ENCODE measurements around the gene ABRAXAS1.
"Not testable (repeated sequence)": the region's sequence is repeated elsewhere in the genome, so short reads cannot be mapped to it uniquely, and the experiment has no call there.

DNA sequence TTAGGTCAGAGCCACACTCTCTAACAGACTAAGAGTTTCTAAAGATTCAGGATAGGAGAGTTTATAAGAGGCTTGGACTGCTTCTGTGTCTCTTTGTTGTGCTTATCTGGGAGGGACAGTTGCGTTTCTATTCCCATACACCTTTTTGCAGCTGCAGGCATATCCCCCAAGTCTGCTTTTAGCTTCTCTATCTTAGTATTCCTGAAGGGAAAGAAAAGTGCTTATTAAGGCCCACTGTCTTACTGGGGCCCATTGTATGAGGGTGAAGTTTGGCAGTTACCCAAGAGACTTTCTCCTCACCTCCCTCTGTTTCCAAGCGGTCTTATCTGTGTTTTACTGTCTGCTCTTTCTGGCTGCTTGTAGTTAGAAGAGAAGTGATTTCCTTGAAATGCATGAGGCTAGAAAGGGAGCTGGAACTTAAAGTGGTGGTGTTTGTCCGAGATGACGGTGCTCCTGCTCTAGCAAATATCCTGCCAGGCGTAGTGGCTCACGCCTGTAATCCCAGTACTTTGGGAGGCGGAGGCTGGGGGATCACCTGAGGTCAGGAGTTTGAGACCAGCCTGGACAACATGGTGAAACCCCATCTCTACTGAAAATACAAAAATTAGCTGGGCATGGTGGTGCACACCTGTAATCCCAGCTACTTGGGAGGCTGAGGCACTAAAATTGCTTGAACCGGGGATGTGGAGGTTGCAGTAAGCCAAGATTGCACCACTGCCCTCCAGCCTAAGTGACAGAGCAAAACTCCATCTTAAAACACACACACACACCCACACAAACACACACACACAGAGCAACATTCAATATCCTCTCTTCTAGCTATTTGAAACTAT, 11.4 kb upstream of the ABRAXAS1 start:
- TF ChIP-seq, protein P1, sequence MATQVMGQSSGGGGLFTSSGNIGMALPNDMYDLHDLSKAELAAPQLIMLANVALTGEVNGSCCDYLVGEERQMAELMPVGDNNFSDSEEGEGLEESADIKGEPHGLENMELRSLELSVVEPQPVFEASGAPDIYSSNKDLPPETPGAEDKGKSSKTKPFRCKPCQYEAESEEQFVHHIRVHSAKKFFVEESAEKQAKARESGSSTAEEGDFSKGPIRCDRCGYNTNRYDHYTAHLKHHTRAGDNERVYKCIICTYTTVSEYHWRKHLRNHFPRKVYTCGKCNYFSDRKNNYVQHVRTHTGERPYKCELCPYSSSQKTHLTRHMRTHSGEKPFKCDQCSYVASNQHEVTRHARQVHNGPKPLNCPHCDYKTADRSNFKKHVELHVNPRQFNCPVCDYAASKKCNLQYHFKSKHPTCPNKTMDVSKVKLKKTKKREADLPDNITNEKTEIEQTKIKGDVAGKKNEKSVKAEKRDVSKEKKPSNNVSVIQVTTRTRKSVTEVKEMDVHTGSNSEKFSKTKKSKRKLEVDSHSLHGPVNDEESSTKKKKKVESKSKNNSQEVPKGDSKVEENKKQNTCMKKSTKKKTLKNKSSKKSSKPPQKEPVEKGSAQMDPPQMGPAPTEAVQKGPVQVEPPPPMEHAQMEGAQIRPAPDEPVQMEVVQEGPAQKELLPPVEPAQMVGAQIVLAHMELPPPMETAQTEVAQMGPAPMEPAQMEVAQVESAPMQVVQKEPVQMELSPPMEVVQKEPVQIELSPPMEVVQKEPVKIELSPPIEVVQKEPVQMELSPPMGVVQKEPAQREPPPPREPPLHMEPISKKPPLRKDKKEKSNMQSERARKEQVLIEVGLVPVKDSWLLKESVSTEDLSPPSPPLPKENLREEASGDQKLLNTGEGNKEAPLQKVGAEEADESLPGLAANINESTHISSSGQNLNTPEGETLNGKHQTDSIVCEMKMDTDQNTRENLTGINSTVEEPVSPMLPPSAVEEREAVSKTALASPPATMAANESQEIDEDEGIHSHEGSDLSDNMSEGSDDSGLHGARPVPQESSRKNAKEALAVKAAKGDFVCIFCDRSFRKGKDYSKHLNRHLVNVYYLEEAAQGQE (IDR thresholded peaks at IDR 0.05; ENCODE audit: low read depth, low read length) = not testable (repeated sequence)
- TF ChIP-seq, protein P2, sequence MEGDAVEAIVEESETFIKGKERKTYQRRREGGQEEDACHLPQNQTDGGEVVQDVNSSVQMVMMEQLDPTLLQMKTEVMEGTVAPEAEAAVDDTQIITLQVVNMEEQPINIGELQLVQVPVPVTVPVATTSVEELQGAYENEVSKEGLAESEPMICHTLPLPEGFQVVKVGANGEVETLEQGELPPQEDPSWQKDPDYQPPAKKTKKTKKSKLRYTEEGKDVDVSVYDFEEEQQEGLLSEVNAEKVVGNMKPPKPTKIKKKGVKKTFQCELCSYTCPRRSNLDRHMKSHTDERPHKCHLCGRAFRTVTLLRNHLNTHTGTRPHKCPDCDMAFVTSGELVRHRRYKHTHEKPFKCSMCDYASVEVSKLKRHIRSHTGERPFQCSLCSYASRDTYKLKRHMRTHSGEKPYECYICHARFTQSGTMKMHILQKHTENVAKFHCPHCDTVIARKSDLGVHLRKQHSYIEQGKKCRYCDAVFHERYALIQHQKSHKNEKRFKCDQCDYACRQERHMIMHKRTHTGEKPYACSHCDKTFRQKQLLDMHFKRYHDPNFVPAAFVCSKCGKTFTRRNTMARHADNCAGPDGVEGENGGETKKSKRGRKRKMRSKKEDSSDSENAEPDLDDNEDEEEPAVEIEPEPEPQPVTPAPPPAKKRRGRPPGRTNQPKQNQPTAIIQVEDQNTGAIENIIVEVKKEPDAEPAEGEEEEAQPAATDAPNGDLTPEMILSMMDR (IDR thresholded peaks at IDR 0.05 in 2 of 3, conservative IDR thresholded peaks at IDR 0.05 in 1 of 3; ENCODE audit: control insufficient read depth in 2 of 3, extremely low read depth in 1 of 3, insufficient read depth in 1 of 3, low read depth in 3 of 3, low read length in 3 of 3) = not testable (repeated sequence)
- not testable (repeated sequence) for TF ChIP-seq CEBPB (IDR thresholded peaks at IDR 0.05; ENCODE audit: borderline replicate concordance in 1 of 2, low read depth in 2 of 2, low read length in 2 of 2); RB1 (IDR thresholded peaks at IDR 0.05; ENCODE audit: borderline replicate concordance)
